Smooth muscle cell of the pulmonary artery (primary cell): ENCODE results near the gene RSKR. TPM values are rescaled to one million over a fixed set of nuclear protein-coding genes. Genes with fewer than 3 reads are reported as not detected.

Experiments
- total RNA-seq: library from RNA; depleted of rRNA; stranded (reverse); fragments of >200 nt; gene quantifications from 2 replicates; pipeline ENCODE4 v1.2.3, GENCODE V29; 2014

RSKR gene
- 8.4 and 9.5 TPM in 2 replicates for total RNA-seq

GRCh38 chr17:28613931-28614381 lies at the start of gene RSKR:
TSS of gene RSKR (minus strand) at chr17:28614185. CDS start at chr17:28614161, 24 bp downstream.

DNA sequence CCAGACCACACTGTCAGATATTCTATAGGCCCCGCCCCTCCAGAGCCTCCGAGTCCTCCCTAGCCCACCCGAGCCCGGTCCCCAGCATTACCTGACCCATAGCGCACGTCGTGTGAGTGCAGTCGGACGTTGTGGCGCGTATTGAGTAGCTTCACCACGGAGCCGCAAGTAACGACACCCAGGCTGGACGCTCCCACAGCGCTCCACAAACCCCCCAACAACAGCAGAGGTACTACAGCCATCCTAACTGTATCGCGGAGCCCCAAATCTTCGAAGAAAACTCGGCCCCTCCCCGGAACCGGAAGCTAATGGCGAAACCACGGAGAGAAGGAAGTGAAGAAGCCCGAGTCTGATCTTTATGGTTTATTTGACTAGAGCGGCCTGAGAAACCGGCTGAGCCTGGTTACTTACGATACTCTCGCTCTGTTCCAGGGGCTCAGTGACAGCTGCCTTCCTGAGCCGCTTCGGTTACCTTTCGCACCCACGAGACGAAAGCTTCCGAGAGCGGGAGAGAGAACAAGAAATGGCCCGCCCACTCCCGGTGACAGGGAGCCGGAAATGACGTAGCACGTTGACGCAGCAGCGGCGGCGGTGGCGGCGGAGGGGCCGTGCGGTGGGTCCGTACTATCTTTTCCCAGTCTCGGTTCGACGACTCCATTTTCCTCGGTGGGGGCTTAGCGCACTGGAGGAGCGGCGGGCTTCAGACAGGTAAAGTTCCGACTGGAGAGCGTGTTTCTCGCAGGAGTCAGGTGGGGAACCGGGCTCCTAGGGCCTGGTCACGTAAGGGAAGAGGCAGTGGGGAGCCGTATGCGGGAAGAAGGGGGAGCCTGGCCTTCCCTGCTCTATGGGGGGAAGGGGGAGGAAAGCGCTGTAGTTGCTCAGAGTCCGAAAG lies 47.9 kb upstream of the RSKR start, which contains the start of the genes SDF2 and SUPT6H:
TSS of gene SDF2 (minus strand) at position 272 of the 892 bp plus-strand sequence. CDS start at position 242, 30 bp downstream.
TSS of gene SUPT6H (plus strand) at position 571 of the 892 bp plus-strand sequence. CDS start 11,197 bp downstream, outside the sequence.

DNA sequence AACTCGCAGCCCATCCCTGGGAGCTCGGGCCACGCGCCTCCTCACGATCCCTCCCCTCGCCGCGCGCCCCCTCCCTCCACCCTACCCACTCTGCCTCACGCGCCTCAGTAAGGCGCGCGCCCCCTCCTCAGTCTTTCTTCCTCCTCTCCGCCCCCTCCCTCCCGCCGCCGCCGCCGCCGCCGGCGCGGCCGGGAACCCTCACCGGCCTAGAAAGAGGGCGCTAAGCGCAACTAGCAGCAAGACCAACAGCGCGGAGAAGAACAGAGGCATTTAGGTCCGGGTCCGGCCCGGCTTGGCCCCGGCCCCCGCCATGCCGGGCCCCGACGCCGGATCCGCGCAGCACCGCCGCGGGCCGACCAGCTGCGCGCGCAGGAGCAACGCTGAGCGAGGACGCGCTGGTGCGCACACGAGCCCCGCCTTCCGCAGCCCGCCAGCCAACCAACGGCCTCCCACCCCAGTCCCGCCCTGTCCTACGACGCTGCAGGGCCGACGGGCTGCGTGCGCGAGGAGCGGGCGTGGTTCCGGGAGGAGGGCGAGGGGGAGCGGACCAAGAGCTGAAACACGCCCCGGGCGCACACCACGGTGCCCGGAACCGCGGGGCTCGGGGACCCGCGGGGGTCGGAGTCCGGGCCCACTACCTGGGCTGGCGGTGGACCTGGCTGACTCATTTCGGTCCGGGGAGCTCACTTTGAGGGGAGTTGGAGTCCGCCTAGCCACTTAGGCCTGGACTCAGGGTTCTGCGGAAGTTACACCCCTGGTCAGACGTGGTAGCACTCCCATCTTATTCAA lies 31.0 kb upstream of the RSKR start, which contains the start of gene BLTP2:
TSS of gene BLTP2 (minus strand) at position 372 of the 789 bp plus-strand sequence. CDS start at position 270, 102 bp downstream.

GRCh38 chr17:28598799-28599310 lies 15.1 kb downstream of the RSKR start, which contains the start of gene SPAG5:
TSS of gene SPAG5 (minus strand) at chr17:28599025. CDS start at chr17:28598946, 79 bp downstream.

DNA sequence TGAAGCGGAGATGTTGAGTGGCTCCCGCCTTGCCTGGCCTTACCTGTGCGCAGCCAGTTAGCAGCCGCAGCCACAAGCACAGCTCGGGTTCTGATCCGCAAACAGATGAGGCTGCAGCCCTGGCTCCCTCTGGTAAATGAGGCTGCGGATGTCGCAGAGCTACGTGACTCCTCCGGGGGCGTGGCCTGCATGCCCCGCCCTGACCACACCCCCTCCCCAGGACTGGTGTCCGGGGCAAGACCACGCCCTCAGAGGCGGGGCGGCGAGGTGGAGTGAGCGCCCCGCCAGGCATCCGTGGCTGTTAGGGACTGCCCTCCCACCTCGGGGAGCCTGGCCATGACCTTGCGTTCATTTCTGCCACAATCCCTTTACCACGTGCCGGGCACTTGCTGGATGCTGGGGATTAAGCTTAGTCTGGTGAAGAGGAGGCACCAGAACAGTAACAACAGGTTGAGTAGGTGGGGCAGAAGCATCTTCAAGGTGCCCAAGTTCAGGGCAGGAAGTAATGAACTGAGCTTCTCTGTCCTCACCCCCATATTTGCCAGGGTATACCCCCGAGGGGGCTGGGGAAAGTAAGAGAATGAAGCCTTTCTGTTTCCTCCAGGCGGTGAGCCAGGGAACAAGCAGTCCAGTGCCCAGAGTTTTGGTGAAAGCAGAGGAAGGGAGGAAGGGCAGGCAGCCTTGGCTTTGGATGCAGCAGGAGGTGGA lies 37.1 kb downstream of the RSKR start, which contains the start of gene ALDOC:
TSS of gene ALDOC (minus strand) at position 138 of the 708 bp plus-strand sequence. CDS start 1,363 bp downstream, outside the sequence.

GRCh38 chr17:28571361-28572122 lies 42.4 kb downstream of the RSKR start, which contains the start of gene PIGS:
TSS of gene PIGS (minus strand) at chr17:28571524. CDS start at chr17:28571496, 28 bp downstream.

Other genes starting within 250 kb of the RSKR start
- gene SEBOX, start 249.0 kb downstream of the RSKR start, total RNA-seq, result not detected in 2 replicates
- 1.7 and 3.4 TPM in 2 replicates for gene VTN, start 243.9 kb downstream of the RSKR start, total RNA-seq
- gene SARM1, start 242.5 kb downstream of the RSKR start, total RNA-seq, result 14.2 and 14.9 TPM in 2 replicates
- 11.4 and 16.4 TPM in 2 replicates for gene SLC46A1, start 208.0 kb downstream of the RSKR start, total RNA-seq
- gene SLC13A2, start 140.5 kb downstream of the RSKR start, total RNA-seq, result not detected in 2 replicates
- gene FOXN1, start 107.8 kb downstream of the RSKR start, total RNA-seq, result not detected in 2 replicates
- gene UNC119, start 61.6 kb downstream of the RSKR start, total RNA-seq, result 35.9 and 41.8 TPM in 2 replicates
- 117 and 163 TPM in 2 replicates for gene PIGS, start 42.7 kb downstream of the RSKR start, total RNA-seq
- gene ALDOC, start 37.3 kb downstream of the RSKR start, total RNA-seq, result 230 and 260 TPM in 2 replicates
- gene SPAG5, start 15.2 kb downstream of the RSKR start, total RNA-seq, result 6.0 and 13.3 TPM in 2 replicates
- gene BLTP2, start 31.0 kb upstream of the RSKR start, total RNA-seq, result 164 and 202 TPM in 2 replicates
- 41.8 and 52.4 TPM in 2 replicates for gene SDF2, start 47.7 kb upstream of the RSKR start, total RNA-seq
- 82.4 and 86.2 TPM in 2 replicates for gene SUPT6H, start 48.0 kb upstream of the RSKR start, total RNA-seq
- 0.85 and 1.6 TPM in 2 replicates for gene PROCA1, start 97.7 kb upstream of the RSKR start, total RNA-seq
- 104 and 121 TPM in 2 replicates for gene RAB34, start 103.7 kb upstream of the RSKR start, total RNA-seq
- 502 and 593 TPM in 2 replicates for gene RPL23A, start 105.8 kb upstream of the RSKR start, total RNA-seq
- gene TLCD1, start 112.0 kb upstream of the RSKR start, total RNA-seq, result 3.6 and 6.1 TPM in 2 replicates
- gene NEK8, start 114.6 kb upstream of the RSKR start, total RNA-seq, result 3.8 and 5.4 TPM in 2 replicates
- gene TRAF4, start 129.8 kb upstream of the RSKR start, total RNA-seq, result 15.6 and 32.4 TPM in 2 replicates
- 7.0 and 10.3 TPM in 2 replicates for gene FAM222B, start 228.6 kb upstream of the RSKR start, total RNA-seq
- 28.4 and 36.1 TPM in 2 replicates for gene ERAL1, start 240.8 kb upstream of the RSKR start, total RNA-seq